ENCODE measurements around the gene SZT2. TPM values are rescaled to one million over a fixed set of nuclear protein-coding genes. Genes with fewer than 3 reads are reported as not detected.

SZT2 gene
- total RNA-seq, 1 donor = 35.4 TPM

DNA sequence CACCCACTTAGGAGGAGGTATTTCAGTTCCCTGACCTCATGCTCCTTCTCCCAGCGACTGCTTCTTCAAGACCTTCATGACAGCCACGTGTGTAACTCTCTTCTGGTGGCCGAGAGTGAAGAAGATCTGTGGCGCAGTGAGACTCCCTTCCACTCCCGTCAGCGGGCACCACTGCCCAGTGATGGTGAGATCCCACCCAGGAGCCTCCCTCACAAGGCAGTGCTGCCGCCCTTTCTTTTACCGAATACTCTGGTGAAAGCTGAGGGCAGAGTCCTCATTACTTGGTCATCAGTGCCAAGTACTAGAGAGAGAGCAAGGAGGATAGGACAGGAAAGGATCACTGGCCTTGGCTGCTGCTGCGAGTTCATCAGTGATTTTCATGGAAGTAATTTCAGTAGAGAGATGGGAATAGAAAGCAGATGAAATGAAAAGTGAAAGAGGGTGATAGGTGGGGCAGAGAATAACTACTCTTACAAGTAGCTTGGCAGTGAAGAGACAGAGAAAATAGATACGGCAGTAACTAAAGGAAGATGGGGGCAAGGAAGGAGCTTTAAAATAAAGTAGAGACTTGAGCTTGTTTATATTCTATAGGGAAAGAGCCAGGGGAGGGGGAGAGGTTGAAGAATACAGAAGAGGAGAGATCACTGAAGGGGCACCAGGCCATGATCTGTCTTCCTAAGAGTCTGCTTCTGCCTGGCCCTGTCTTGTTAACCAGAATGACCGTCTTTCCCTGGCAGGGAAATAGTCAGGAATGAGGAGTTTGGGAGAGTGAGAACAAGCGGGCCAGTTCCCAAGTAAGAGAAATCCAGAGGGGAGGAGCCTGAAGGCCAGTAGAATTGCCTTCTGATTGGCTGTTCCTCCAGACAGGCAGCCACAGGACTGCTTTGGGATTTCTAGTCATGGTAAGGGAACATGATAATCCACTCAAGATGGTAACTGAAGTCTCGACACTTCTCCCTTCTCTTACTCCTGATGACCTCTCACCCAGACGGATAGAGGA, 45.7 kb downstream of the SZT2 start:
- TF ChIP-seq, protein P1, sequence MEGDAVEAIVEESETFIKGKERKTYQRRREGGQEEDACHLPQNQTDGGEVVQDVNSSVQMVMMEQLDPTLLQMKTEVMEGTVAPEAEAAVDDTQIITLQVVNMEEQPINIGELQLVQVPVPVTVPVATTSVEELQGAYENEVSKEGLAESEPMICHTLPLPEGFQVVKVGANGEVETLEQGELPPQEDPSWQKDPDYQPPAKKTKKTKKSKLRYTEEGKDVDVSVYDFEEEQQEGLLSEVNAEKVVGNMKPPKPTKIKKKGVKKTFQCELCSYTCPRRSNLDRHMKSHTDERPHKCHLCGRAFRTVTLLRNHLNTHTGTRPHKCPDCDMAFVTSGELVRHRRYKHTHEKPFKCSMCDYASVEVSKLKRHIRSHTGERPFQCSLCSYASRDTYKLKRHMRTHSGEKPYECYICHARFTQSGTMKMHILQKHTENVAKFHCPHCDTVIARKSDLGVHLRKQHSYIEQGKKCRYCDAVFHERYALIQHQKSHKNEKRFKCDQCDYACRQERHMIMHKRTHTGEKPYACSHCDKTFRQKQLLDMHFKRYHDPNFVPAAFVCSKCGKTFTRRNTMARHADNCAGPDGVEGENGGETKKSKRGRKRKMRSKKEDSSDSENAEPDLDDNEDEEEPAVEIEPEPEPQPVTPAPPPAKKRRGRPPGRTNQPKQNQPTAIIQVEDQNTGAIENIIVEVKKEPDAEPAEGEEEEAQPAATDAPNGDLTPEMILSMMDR (IDR thresholded peaks at IDR 0.05; ENCODE audit: insufficient read depth, low read depth, low read length) = no peak
- peak; percentile 74 for DNase-seq (ENCODE audit: low read depth)
- H3K4me3 ChIP-seq (ENCODE audit: low read depth, low read length) = no peak overlapping the region

DNA sequence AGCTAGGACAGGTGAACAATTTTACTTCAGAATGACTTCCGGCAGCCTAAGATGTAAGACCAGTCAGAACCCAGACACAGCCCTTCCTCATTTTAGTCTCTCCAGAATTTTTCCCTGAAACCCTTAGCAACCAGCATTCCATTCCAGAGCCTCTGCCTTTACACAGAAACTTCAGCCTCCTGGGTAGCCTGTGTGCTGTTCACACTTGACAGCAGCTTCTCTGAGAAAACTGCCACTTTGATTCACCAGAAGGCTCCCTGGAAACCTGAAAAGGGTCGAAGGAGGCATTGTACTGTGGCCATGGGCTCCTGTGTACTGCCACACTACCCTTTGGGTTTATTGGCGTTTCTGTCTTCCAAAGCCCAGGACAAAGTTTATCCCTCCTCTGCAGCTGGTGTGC, 46.7 kb downstream of the SZT2 start:
- DNase-seq (ENCODE audit: low read depth) = peak; percentile 16

GRCh38 chr1:43437031-43437973, 47.6 kb downstream of the SZT2 start:
- no peak overlapping the region for H3K4me3 ChIP-seq (ENCODE audit: low read depth, low read length)
- TF ChIP-seq, protein P1 (IDR thresholded peaks at IDR 0.05; ENCODE audit: insufficient read depth, low read depth, low read length) = no peak
- no peak for DNase-seq (ENCODE audit: low read depth)

More for the DNA sequence above, 46.7 kb downstream of the SZT2 start:
- TF ChIP-seq, protein P1 (IDR thresholded peaks at IDR 0.05; ENCODE audit: insufficient read depth, low read depth, low read length) = no peak
- no peak overlapping the region for H3K4me3 ChIP-seq (ENCODE audit: low read depth, low read length)

GRCh38 chr1:43438006-43438405, 48.3 kb downstream of the SZT2 start:
- no peak for DNase-seq (ENCODE audit: low read depth)

GRCh38 chr1:43438576-43438952, 48.9 kb downstream of the SZT2 start:
- TF ChIP-seq, protein P1 (IDR thresholded peaks at IDR 0.05; ENCODE audit: insufficient read depth, low read depth, low read length) = no peak
- no peak for DNase-seq (ENCODE audit: low read depth)
- no peak overlapping the region for H3K4me3 ChIP-seq (ENCODE audit: low read depth, low read length)

More at GRCh38 chr1:43438006-43438405, 48.3 kb downstream of the SZT2 start:
- H3K4me3 ChIP-seq (ENCODE audit: low read depth, low read length) = no peak overlapping the region
- TF ChIP-seq, protein P1 (IDR thresholded peaks at IDR 0.05; ENCODE audit: insufficient read depth, low read depth, low read length) = no peak

DNA sequence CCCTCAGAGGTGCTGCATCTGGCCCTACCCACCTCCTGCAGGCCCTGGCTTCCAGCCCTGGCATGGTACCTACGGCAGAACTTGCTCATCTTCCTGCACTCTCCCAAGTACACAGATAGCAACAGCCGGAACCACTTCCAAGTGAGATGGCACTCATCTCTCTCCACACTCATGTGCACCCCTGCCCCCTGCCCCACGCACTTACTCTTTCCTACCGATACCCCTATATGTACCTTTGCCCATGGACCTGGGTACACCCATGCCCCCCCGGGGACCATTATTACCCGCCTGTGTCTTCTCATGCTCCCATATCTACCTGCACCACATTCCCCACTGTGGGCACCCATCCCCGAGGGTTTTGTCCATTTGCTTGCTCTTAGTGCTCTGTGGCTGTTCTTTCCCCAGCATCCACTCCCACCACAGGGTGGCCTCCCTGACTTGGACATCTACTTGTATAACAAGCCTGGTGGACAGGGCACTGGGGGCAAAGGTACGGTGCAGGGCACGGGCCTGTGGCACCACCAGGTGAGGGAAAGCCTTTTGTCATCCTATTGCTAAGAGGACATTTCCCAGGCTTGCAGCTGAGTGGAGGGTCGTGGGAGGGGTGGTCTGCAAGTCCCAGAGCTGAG, 49.4 kb downstream of the SZT2 start:
- TF ChIP-seq, protein P1 (IDR thresholded peaks at IDR 0.05; ENCODE audit: insufficient read depth, low read depth, low read length) = no peak
- DNase-seq (ENCODE audit: low read depth) = no peak
- H3K4me3 ChIP-seq (ENCODE audit: low read depth, low read length) = no peak overlapping the region

Data from fibroblast of villous mesenchyme (primary cell).